Trophoblast cell (in vitro differentiated cells and primary cell): Measurements from ENCODE around the gene TP53INP2. TPM values are rescaled to one million over a fixed set of nuclear protein-coding genes. Genes with fewer than 3 reads are reported as not detected.
A peak's percentile ranks its signal among the peaks of the same experiment; 100 is the strongest.
"Not testable (repeated sequence)": the region's sequence is repeated elsewhere in the genome, so short reads cannot be mapped to it uniquely, and the experiment has no call there.

Experiments used
- DNase-seq, 2 donors: peaks; one replicate each; pipeline ENCODE4 v3.0.0-alpha.2; 2016
- H2AFZ ChIP-seq: 2 replicates; pipeline ENCODE4 v1.6.1; 2013; ENCODE audit warnings: low read length, moderate library complexity, mild to moderate bottlenecking; ENCODE audit not compliant: insufficient read depth, poor library complexity
- H2AK5ac ChIP-seq: 2 replicates; pipeline ENCODE4 v1.6.1; 2013; ENCODE audit warnings: mild to moderate bottlenecking, low read length
- H2BK120ac ChIP-seq: 2 replicates; pipeline ENCODE4 v1.6.1; 2013; ENCODE audit warnings: low read length, mild to moderate bottlenecking, moderate library complexity; ENCODE audit not compliant: insufficient read depth, poor library complexity
- H2BK12ac ChIP-seq: 2 replicates; pipeline ENCODE4 v1.6.1; 2013; ENCODE audit warnings: mild to moderate bottlenecking, low read length, moderate library complexity
- H2BK5ac ChIP-seq: 2 replicates; pipeline ENCODE4 v1.6.1; 2013; ENCODE audit warnings: low read length, low read depth, moderate library complexity, mild to moderate bottlenecking; ENCODE audit not compliant: poor library complexity
- H3K14ac ChIP-seq: 2 replicates; pipeline ENCODE4 v1.6.1; 2013; ENCODE audit warnings: mild to moderate bottlenecking, low read length
- H3K18ac ChIP-seq: 2 replicates; pipeline ENCODE4 v1.6.1; 2013; ENCODE audit warnings: mild to moderate bottlenecking, low read length
- H3K23ac ChIP-seq: 2 replicates; pipeline ENCODE4 v1.6.1; 2013; ENCODE audit warnings: low read length
- H3K27ac ChIP-seq: 2 replicates; pipeline ENCODE4 v1.5.1; 2013; ENCODE audit warnings: low read depth, mild to moderate bottlenecking, inconsistent platforms, low read length, moderate library complexity
- H3K27me3 ChIP-seq: 2 replicates; pipeline ENCODE4 v1.6.1; 2013; ENCODE audit warnings: inconsistent platforms, mild to moderate bottlenecking, low read length, moderate library complexity; ENCODE audit not compliant: insufficient read depth
- H3K36me3 ChIP-seq, 2 experiments: 1 replicate in 1 of 2; 2 replicates in 1 of 2; pipeline ENCODE4 v1.6.1; 2013; ENCODE audit warnings: low read length in 2 of 2, mild to moderate bottlenecking in 2 of 2, moderate library complexity in 1 of 2; ENCODE audit not compliant: insufficient read depth in 2 of 2, control insufficient read depth in 1 of 2
- H3K4ac ChIP-seq: 2 replicates; pipeline ENCODE4 v1.6.1; 2013; ENCODE audit warnings: low read depth, mild to moderate bottlenecking, low read length, moderate library complexity
- H3K4me1 ChIP-seq, 2 experiments: 1 replicate in 1 of 2; 2 replicates in 1 of 2; pipeline ENCODE4 v1.6.1; 2013; ENCODE audit warnings: low read length in 2 of 2, mild to moderate bottlenecking in 2 of 2, moderate library complexity in 1 of 2; ENCODE audit not compliant: insufficient read depth in 2 of 2, control insufficient read depth in 1 of 2
- H3K4me2 ChIP-seq: 2 replicates; pipeline ENCODE4 v1.6.1; 2013; ENCODE audit warnings: inconsistent platforms, mild to moderate bottlenecking, low read length, moderate library complexity
- H3K4me3 ChIP-seq: 2 replicates; pipeline ENCODE4 v1.5.1; 2013; ENCODE audit warnings: mild to moderate bottlenecking, low read depth, low read length, inconsistent platforms
- H3K79me1 ChIP-seq: one replicate; pipeline ENCODE4 v1.6.1; 2013; ENCODE audit warnings: low read length
- H3K79me2 ChIP-seq: 2 replicates; pipeline ENCODE4 v1.6.1; 2013; ENCODE audit warnings: low read length, mild to moderate bottlenecking; ENCODE audit not compliant: control insufficient read depth, insufficient read depth, poor library complexity
- H3K9ac ChIP-seq: 2 replicates; pipeline ENCODE4 v1.6.1; 2013; ENCODE audit warnings: mild to moderate bottlenecking, low read length
- H3K9me3 ChIP-seq: 2 replicates; pipeline ENCODE4 v1.6.1; 2013; ENCODE audit warnings: low read depth, mild to moderate bottlenecking, control low read depth, inconsistent platforms, low read length; ENCODE audit not compliant: insufficient read depth
- H4K12ac ChIP-seq: 2 replicates; pipeline ENCODE4 v1.6.1; 2013; ENCODE audit warnings: low read depth, mild to moderate bottlenecking, low read length, moderate library complexity
- H4K8ac ChIP-seq: 2 replicates; pipeline ENCODE4 v1.6.1; 2013; ENCODE audit warnings: low read depth, mild to moderate bottlenecking, low read length, moderate library complexity
- H4K91ac ChIP-seq: one replicate; pipeline ENCODE4 v1.6.1; 2013; ENCODE audit warnings: low read depth, mild to moderate bottlenecking, low read length, moderate library complexity
- WGBS: extraction: QIAGEN DNeasy Blood & Tissue Kit; methylation state at CpG from one replicate; pipeline ENCODE4 v1.1.7; 2013; ENCODE audit warnings: missing lambda C conversion rate; ENCODE audit not compliant: insufficient read length, insufficient coverage; ENCODE audit errors: extremely low coverage; 5-methylcytosine and 5-hydroxymethylcytosine counted together
- polyA plus RNA-seq: library from polyadenylated mRNA; stranded (reverse); fragments of 200-250 nt; gene quantifications from 2 replicates; pipeline ENCODE4 v1.2.3, GENCODE V29; 2013

The TP53INP2 gene
- 23.2 and 23.3 TPM in 2 replicates for polyA plus RNA-seq

GRCh38 chr20:34704177-34705007 is at the start of gene TP53INP2:
TSS of gene TP53INP2 (plus strand) at chr20:34704344. CDS start at chr20:34708740, 4,396 bp downstream.
- peak within 1 kb of the TSS; percentile 89 for H2BK5ac ChIP-seq
- peak within 1 kb of the TSS; percentile 87 for H4K12ac ChIP-seq
- peak within 1 kb of the TSS; percentile 85 for H2AFZ ChIP-seq
- H3K27ac ChIP-seq, result peak within 1 kb of the TSS; percentile 89
- H2BK12ac ChIP-seq, result no peak within 1 kb of the TSS
- peak within 1 kb of the TSS; percentile 98 for H4K91ac ChIP-seq
- H3K36me3 ChIP-seq, result no peaks in the 10 kb centered on the region
- peak within 1 kb of the TSS; percentile 97 for H3K14ac ChIP-seq
- H3K4me3 ChIP-seq, result peak within 1 kb of the TSS; percentile 84
- H3K4me1 ChIP-seq, result peaks cover 15 to 20% of the 10 kb centered on the region in 2 experiments
- H3K27me3 ChIP-seq, result peaks cover 3% of the 10 kb centered on the region
- peak within 1 kb of the TSS; percentile 99 for H3K4me2 ChIP-seq
- peaks cover 11% of the 10 kb centered on the region for H3K79me1 ChIP-seq
- H3K23ac ChIP-seq, result no peak within 1 kb of the TSS
- H3K18ac ChIP-seq, result peak within 1 kb of the TSS; percentile 91
- H4K8ac ChIP-seq, result peak within 1 kb of the TSS; percentile 96
- peak within 1 kb of the TSS; percentile 93 for H2BK120ac ChIP-seq
- peaks cover 5% of the 10 kb centered on the region for H3K79me2 ChIP-seq
- peak; percentile 85 to 93 for DNase-seq
- H3K9ac ChIP-seq, result peak within 1 kb of the TSS; percentile 93
- H3K4ac ChIP-seq, result peak within 1 kb of the TSS; percentile 77
- no CpG with 5 or more reads among the region's 82 CpGs for WGBS
- H3K9me3 ChIP-seq, result no peaks in the 10 kb centered on the region
- H2AK5ac ChIP-seq, result peak within 1 kb of the TSS; percentile 33

GRCh38 chr20:34658654-34659053 is 45.5 kb upstream of the TP53INP2 start:
- not testable (repeated sequence) for H3K79me1 ChIP-seq, H3K9ac ChIP-seq, H3K36me3 ChIP-seq, H3K4me2 ChIP-seq, H2AFZ ChIP-seq, H4K12ac ChIP-seq, H2BK5ac ChIP-seq, H3K79me2 ChIP-seq, H3K14ac ChIP-seq, H4K91ac ChIP-seq, H3K9me3 ChIP-seq, H3K27ac ChIP-seq, H2AK5ac ChIP-seq, H4K8ac ChIP-seq, DNase-seq, H3K27me3 ChIP-seq, H3K4me1 ChIP-seq, H2BK12ac ChIP-seq, H3K23ac ChIP-seq, H3K18ac ChIP-seq, H2BK120ac ChIP-seq, H3K4ac ChIP-seq, H3K4me3 ChIP-seq
- no CpG with 5 or more reads among the region's 31 CpGs for WGBS

- WGBS, result no CpG with 5 or more reads among the region's 5 CpGs
- not testable (repeated sequence) for H3K27me3 ChIP-seq, H3K9me3 ChIP-seq, H4K12ac ChIP-seq, H3K14ac ChIP-seq, H4K8ac ChIP-seq, H3K4me1 ChIP-seq, H3K9ac ChIP-seq, H2BK5ac ChIP-seq, H3K36me3 ChIP-seq, H2BK12ac ChIP-seq, H3K4me2 ChIP-seq, H3K23ac ChIP-seq, H3K4me3 ChIP-seq, H3K79me1 ChIP-seq, H3K18ac ChIP-seq, H3K79me2 ChIP-seq, H4K91ac ChIP-seq, H3K4ac ChIP-seq, H2AFZ ChIP-seq, H2BK120ac ChIP-seq, H2AK5ac ChIP-seq, H3K27ac ChIP-seq
- peak in 1 of 2 donors; percentile 29 for DNase-seq
Observed at GRCh38 chr20:34661811-34662210, 42.3 kb upstream of the TP53INP2 start.

GRCh38 chr20:34663213-34663943 is 40.8 kb upstream of the TP53INP2 start:
- no peaks in the 10 kb centered on the region for H3K36me3 ChIP-seq

More at GRCh38 chr20:34663213-34663943, 40.8 kb upstream of the TP53INP2 start:
- Histone ChIP-seq H3K4me2 (no peak overlapping the region), H3K9me3 (no peaks in the 10 kb centered on the region), H3K23ac (no peak overlapping the region), H3K27ac (no peak overlapping the region), H2BK12ac (no peak overlapping the region), H4K12ac (no peak overlapping the region), H2AK5ac (no peak overlapping the region), H3K4ac (no peak overlapping the region), H2AFZ (no peak overlapping the region), H2BK5ac (no peak overlapping the region), H3K14ac (no peak overlapping the region), H3K79me2 (no peaks in the 10 kb centered on the region), H3K4me3 (no peak overlapping the region), H4K8ac (no peak overlapping the region), H3K27me3 (no peaks in the 10 kb centered on the region), H3K18ac (no peak overlapping the region), H2BK120ac (no peak overlapping the region), H3K9ac (no peak overlapping the region), H3K79me1 (no peaks in the 10 kb centered on the region), H4K91ac (no peak overlapping the region), H3K4me1 (no peaks in the 10 kb centered on the region)
- DNase-seq, result no peak
- WGBS, result no CpG with 5 or more reads among the region's 5 CpGs
